Renal pelvis (tissue), 4 donors: ENCODE results near the gene HEATR3. TPM values are rescaled to one million over a fixed set of nuclear protein-coding genes. Genes with fewer than 3 reads are reported as not detected.

Experiments used
- DNase-seq: peaks from one replicate; pipeline ENCODE4 v3.0.0-alpha.2; 2013
- polyA plus RNA-seq, 3 donors: library from polyadenylated mRNA; unstranded; fragments of 120-200 nt; gene quantifications; one replicate each; pipeline ENCODE4 v1.2.1, GENCODE V29; 2013; ENCODE audit not compliant: insufficient read length in 3 of 3

HEATR3 gene
- polyA plus RNA-seq, 3 donors: 20.3 to 25.2 (median 23.2) TPM

GRCh38 chr16:50050802-50051201 lies 15.0 kb upstream of the HEATR3 start:
- no peak for DNase-seq

- DNase-seq: no peak
Observed at GRCh38 chr16:50056226-50056625, 9.5 kb upstream of the HEATR3 start.

- DNase-seq: no peak
Observed at GRCh38 chr16:50058091-50058771, 7.5 kb upstream of the HEATR3 start.

- DNase-seq: no peak
Observed at GRCh38 chr16:50059111-50059510, 6.7 kb upstream of the HEATR3 start.

GRCh38 chr16:50059669-50060068 lies 6.1 kb upstream of the HEATR3 start:
- no peak for DNase-seq

GRCh38 chr16:50061326-50061725 lies 4.4 kb upstream of the HEATR3 start:
- DNase-seq: no peak

- DNase-seq: no peak
Observed at GRCh38 chr16:50065241-50065623, 538 bp upstream of the HEATR3 start.

GRCh38 chr16:50066482-50067289 lies 916 bp downstream of the HEATR3 start:
- DNase-seq: no peak

- DNase-seq: peak; percentile 42
Observed at GRCh38 chr16:50067290-50067853, 1.6 kb downstream of the HEATR3 start.

GRCh38 chr16:50068550-50068949 lies 2.8 kb downstream of the HEATR3 start:
- no peak for DNase-seq

GRCh38 chr16:50069060-50069459 lies 3.3 kb downstream of the HEATR3 start:
- DNase-seq: no peak

GRCh38 chr16:50071075-50071671 lies 5.4 kb downstream of the HEATR3 start:
- no peak for DNase-seq

- DNase-seq: no peak
Observed at GRCh38 chr16:50072730-50073129, 7.0 kb downstream of the HEATR3 start.

GRCh38 chr16:50079397-50080140 lies 13.8 kb downstream of the HEATR3 start:
- no peak for DNase-seq

- no peak for DNase-seq
Observed at GRCh38 chr16:50081428-50082018, 15.8 kb downstream of the HEATR3 start.

- DNase-seq: no peak
Observed at GRCh38 chr16:50083996-50084395, 18.2 kb downstream of the HEATR3 start.

- no peak for DNase-seq
Observed at GRCh38 chr16:50086176-50086575, 20.4 kb downstream of the HEATR3 start.

GRCh38 chr16:50088302-50088701 lies 22.5 kb downstream of the HEATR3 start:
- DNase-seq: no peak

GRCh38 chr16:50092891-50093290 lies 27.1 kb downstream of the HEATR3 start:
- no peak for DNase-seq

- DNase-seq: peak; percentile 9
Observed at GRCh38 chr16:50093607-50094539, 28.1 kb downstream of the HEATR3 start.
